ENCODE data around the gene SLC9A4. TPM values are rescaled to one million over a fixed set of nuclear protein-coding genes. Genes with fewer than 3 reads are reported as not detected.

The SLC9A4 gene
- total and polyA plus RNA-seq, 4 donors: 0.06 to 0.09 TPM; not detected in 2

DNA sequence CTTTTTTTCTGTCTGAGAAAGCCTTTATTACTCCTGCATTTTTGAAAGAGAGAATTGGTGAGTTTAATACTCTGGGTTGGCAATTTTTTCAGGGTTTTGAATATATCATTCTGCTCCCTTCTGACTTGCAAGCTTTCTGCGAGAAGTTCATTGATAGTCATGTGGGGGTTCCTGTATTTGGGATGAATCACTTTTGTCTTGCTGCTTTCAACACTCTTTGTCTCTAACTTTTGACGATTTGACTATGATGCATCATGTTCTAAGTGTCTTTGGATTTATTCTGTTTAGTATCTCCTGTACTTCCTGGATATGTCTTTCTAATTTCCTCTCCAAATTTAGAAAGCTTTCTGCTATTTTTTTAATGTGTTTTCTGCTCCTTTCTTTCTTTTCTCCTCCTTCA, 105.3 kb downstream of the SLC9A4 start:
- ATAC-seq (ENCODE audit: insufficient read depth, low FRiP score) (no peak), DNase-seq (no peak)
- no peaks in the 10 kb centered on the region for H3K36me3 ChIP-seq (ENCODE audit: control insufficient read depth in 4 of 4, insufficient read depth in 4 of 4, low read length in 4 of 4)
- no peak overlapping the region for H3K4me3 ChIP-seq
- no peak overlapping the region for H3K9ac ChIP-seq (ENCODE audit: insufficient read depth in 1 of 2, low read length in 2 of 2)
- 87% methylated on average over 2 of the region's 2 CpGs for WGBS, 2 donors
- peaks cover 0 to 2% (median 0%) of the 10 kb centered on the region in 4 donors for H3K9me3 ChIP-seq (ENCODE audit: control insufficient read depth in 4 of 4, insufficient read depth in 3 of 4, low read length in 3 of 4)
- TF ChIP-seq, protein P1, sequence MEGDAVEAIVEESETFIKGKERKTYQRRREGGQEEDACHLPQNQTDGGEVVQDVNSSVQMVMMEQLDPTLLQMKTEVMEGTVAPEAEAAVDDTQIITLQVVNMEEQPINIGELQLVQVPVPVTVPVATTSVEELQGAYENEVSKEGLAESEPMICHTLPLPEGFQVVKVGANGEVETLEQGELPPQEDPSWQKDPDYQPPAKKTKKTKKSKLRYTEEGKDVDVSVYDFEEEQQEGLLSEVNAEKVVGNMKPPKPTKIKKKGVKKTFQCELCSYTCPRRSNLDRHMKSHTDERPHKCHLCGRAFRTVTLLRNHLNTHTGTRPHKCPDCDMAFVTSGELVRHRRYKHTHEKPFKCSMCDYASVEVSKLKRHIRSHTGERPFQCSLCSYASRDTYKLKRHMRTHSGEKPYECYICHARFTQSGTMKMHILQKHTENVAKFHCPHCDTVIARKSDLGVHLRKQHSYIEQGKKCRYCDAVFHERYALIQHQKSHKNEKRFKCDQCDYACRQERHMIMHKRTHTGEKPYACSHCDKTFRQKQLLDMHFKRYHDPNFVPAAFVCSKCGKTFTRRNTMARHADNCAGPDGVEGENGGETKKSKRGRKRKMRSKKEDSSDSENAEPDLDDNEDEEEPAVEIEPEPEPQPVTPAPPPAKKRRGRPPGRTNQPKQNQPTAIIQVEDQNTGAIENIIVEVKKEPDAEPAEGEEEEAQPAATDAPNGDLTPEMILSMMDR (IDR thresholded peaks at IDR 0.05; ENCODE audit: control extremely low read depth, extremely low read depth): no peak
- no peak overlapping the region for H3K27ac ChIP-seq (ENCODE audit: low read depth in 1 of 2, low read length in 1 of 2)
- no peaks in the 10 kb centered on the region for H3K27me3 ChIP-seq (ENCODE audit: control insufficient read depth in 3 of 3, insufficient read depth in 3 of 3, low read length in 2 of 3)
- H3K4me1 ChIP-seq (ENCODE audit: control insufficient read depth in 5 of 5, insufficient read depth in 5 of 5, low read length in 5 of 5): no peaks in the 10 kb centered on the region

DNA sequence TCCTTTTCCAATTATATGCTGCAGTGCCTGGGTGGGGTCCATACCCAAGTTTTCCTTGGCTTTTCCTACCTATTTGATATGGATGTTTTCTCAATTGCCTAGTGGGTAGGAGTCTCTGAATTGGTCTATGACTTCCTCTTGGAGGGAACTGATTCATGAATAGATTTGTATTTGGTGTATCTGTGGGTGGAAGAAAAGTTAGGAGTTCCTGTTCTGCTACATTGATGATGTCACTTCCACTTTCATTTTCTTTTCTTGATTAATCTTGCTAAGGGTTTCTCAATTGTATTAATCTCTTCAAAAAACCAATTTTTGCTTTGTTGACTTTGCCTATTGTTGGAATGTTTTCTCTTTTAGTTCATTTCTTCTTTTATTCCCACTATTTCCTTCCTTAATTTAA, 108.9 kb downstream of the SLC9A4 start:
- ATAC-seq (ENCODE audit: insufficient read depth, low FRiP score) (no peak), DNase-seq (no peak)
- H3K4me1 ChIP-seq (ENCODE audit: control insufficient read depth in 5 of 5, insufficient read depth in 5 of 5, low read length in 5 of 5): no peaks in the 10 kb centered on the region
- no peak overlapping the region for H3K4me3 ChIP-seq
- H3K27me3 ChIP-seq (ENCODE audit: control insufficient read depth in 3 of 3, insufficient read depth in 3 of 3, low read length in 2 of 3): no peaks in the 10 kb centered on the region
- H3K9me3 ChIP-seq (ENCODE audit: control insufficient read depth in 4 of 4, insufficient read depth in 3 of 4, low read length in 3 of 4): peaks cover 0 to 2% (median 0%) of the 10 kb centered on the region in 4 donors
- no peak overlapping the region for H3K27ac ChIP-seq (ENCODE audit: low read depth in 1 of 2, low read length in 1 of 2)
- H3K9ac ChIP-seq (ENCODE audit: insufficient read depth in 1 of 2, low read length in 2 of 2): no peak overlapping the region
- TF ChIP-seq, protein P1 (IDR thresholded peaks at IDR 0.05; ENCODE audit: control extremely low read depth, extremely low read depth): no peak
- no peaks in the 10 kb centered on the region for H3K36me3 ChIP-seq (ENCODE audit: control insufficient read depth in 4 of 4, insufficient read depth in 4 of 4, low read length in 4 of 4)

DNA sequence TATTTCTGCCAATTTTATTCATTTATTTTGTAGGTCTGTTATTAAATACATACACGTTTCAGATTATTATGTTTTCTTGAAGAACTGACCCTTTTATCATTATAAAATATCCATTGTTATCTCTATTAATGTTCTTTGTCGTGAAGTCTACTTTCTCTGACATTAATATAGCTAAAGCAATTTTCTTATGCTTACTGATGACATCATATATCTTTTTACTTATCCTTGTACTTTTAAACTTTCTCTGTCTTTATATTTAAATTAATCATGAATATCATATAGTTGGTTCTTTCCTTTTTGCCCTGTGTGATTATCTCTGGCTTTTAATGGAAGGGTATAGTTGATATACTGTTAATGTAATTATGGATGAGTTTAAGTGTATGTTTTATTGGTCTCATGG, 109.8 kb downstream of the SLC9A4 start:
- Histone ChIP-seq H3K27ac (ENCODE audit: low read depth in 1 of 2, low read length in 1 of 2) (no peak overlapping the region), H3K36me3 (ENCODE audit: control insufficient read depth in 4 of 4, insufficient read depth in 4 of 4, low read length in 4 of 4) (no peaks in the 10 kb centered on the region), H3K4me1 (ENCODE audit: control insufficient read depth in 5 of 5, insufficient read depth in 5 of 5, low read length in 5 of 5) (no peaks in the 10 kb centered on the region), H3K9me3 (ENCODE audit: control insufficient read depth in 4 of 4, insufficient read depth in 3 of 4, low read length in 3 of 4) (peaks cover 0 to 2% (median 0%) of the 10 kb centered on the region in 4 donors), H3K4me3 (no peak overlapping the region), H3K27me3 (ENCODE audit: control insufficient read depth in 3 of 3, insufficient read depth in 3 of 3, low read length in 2 of 3) (no peaks in the 10 kb centered on the region), H3K9ac (ENCODE audit: insufficient read depth in 1 of 2, low read length in 2 of 2) (no peak overlapping the region)
- ATAC-seq (ENCODE audit: insufficient read depth, low FRiP score) (no peak), DNase-seq (no peak)
- 83 to 86% methylated on average over 2 of the region's 2 CpGs for WGBS, 2 donors
- TF ChIP-seq, protein P1 (IDR thresholded peaks at IDR 0.05; ENCODE audit: control extremely low read depth, extremely low read depth): no peak

Small RNA genes within 50 kb of the gene (small RNA-seq; reads per million reads assigned to genes)
- 0.33 reads per million, percentile 39 among the genes with 10 or more reads in this experiment for gene MIR4772 (ENCODE audit: low replicate concordance)

Other genes starting within 250 kb of the SLC9A4 start
- gene IL1RL1, start 161.7 kb upstream of the SLC9A4 start, total RNA-seq: 10 to 100 TPM in 1 of 2 donors, 1 to 10 TPM in 1; 1.5 to 93.2 TPM
- 100 to 1,000 TPM in 1 of 2 donors, 10 to 100 TPM in 1; 62.4 to 383 TPM for gene IL1RL1, start 161.7 kb upstream of the SLC9A4 start, polyA plus RNA-seq
- 10 to 100 TPM in 1 of 2 donors, 1 to 10 TPM in 1; 7.5 to 35.5 TPM for gene IL18R1, start 117.4 kb upstream of the SLC9A4 start, total RNA-seq
- 10 to 100 TPM; 16.0 to 63.5 TPM for gene IL18R1, start 117.4 kb upstream of the SLC9A4 start, polyA plus RNA-seq
- 10 to 100 TPM in 1 of 2 donors, under 1 TPM in 1; 1.00 to 10.9 TPM for gene IL18RAP, start 50.1 kb upstream of the SLC9A4 start, total RNA-seq
- 10 to 100 TPM in 1 of 2 donors, 1 to 10 TPM in 1; 4.0 to 34.0 TPM for gene IL18RAP, start 50.1 kb upstream of the SLC9A4 start, polyA plus RNA-seq
- under 1 TPM; 0.06 to 0.52 TPM for gene SLC9A2, start 146.3 kb downstream of the SLC9A4 start, total RNA-seq
- gene SLC9A2, start 146.3 kb downstream of the SLC9A4 start, polyA plus RNA-seq: under 1 TPM; 0.04 to 0.09 TPM